GM18508 (cell line): ENCODE data around the gene IRAK2.
A peak's percentile ranks its signal among the peaks of the same experiment; 100 is the strongest.
"Not testable (repeated sequence)": the region's sequence is repeated elsewhere in the genome, so short reads cannot be mapped to it uniquely, and the experiment has no call there.

Experiments
- ATAC-seq: cut with Tn5 transposase; IDR thresholded peaks from one replicate; pipeline ENCODE4 v1.9.1; 2021; ENCODE audit warnings: moderate number of reproducible peaks; ENCODE audit not compliant: insufficient read depth, unreplicated experiment

Gene IRAK2

GRCh38 chr3:10164546-10165393 lies at the start of gene IRAK2:
TSS of gene IRAK2 (plus strand) at chr3:10164919. CDS start at chr3:10164955, 36 bp downstream.
- ATAC-seq, result no peak

DNA sequence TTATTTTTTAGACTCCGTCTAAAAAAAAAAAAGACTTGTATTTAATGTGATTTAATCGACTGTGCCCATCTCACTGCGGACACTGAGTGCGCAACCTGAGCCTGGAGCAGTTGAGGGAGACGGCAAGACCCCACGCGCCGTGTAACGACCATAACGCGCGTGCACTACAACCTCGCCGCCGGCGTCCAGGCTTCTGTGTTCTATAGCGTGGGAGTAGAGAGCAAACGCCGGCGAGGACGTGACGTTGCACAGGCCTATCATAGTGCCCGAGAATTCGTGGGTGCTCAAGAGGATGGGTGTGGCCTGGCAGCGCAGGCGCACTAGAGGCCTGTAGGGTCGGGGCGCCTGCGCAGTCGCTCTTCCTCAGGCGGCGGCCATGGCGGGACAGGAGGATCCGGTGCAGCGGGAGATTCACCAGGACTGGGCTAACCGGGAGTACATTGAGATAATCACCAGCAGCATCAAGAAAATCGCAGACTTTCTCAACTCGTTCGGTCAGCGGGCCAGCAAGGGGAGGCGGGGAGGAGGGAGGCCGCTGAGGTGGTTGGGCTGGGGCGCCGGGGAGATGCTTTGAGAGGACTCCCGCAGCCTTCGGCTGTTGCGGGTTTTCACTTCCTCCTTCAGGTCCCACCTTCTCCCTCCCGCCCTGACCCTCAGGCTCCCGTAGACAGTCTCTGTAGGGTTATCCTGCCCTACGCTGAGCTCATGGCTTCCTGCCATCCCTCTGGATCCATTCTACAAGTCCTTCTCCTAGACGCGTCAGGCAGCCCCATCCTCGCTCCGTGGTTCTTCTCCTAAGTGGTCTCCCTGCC lies 49.2 kb upstream of the IRAK2 start, which contains the start of gene BRK1:
Gene BRK1 (plus strand): TSS at position 350 of the 812 bp plus-strand sequence. CDS start 27 bp downstream, at position 377.
- ATAC-seq, result peak; percentile 70

DNA sequence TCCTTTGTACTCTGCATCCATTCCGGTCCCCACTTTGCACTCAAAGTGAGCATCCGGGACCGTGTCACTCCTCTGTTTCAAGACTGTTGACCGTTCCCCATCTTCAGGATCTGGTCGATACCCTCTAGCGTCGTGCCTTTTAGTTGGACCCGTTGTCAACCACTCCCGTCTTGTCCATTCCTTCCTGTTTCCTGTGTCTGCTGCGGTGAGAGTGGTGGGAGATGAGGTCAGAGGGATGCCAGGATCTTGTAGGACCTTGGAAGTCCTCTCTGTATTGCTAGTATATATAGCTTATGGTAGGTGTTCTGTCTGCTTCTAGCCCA lies 48.6 kb upstream of the IRAK2 start:
- ATAC-seq, result no peak

DNA sequence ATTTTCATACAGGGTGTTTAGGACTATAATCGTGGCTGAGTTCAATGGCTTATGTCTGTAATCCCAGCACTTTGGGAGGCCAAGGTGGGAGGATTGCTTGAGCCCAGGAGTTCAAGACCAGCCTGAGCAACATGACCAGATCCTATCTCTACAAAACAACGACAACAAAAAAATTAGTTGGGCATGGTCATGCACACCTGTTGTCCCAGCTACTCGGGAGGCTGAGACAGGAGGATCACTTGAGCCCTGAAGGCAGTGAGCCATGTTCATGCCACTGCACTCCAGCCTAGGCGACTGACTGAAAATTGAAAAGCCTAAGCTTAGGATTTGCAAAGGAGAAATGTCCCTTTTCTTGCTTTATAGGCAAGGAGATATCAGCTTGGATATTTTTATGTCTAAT lies 47.8 kb upstream of the IRAK2 start:
- ATAC-seq, result no peak

DNA sequence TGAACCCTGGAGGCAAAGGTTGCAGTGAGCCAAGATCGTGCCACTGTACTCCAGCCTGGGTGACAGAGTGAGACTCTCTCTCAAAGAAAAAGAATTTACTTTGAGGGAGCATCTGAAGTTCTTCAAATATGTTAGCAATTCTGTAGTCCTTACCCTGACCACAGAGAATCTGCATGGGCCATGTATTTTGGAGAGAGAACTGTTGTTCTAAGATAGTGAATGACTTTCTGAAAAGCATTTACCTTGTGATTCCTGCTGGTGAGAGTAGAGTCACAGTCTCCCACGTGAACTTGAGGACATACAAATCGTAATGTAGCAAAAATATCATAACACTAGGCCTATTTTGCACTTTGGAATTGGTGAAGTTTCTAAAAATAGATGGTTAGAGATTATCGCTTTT lies 45.3 kb upstream of the IRAK2 start:
- no peak for ATAC-seq

GRCh38 chr3:10121064-10121463 lies 43.7 kb upstream of the IRAK2 start:
- no peak for ATAC-seq

- ATAC-seq, result no peak
Measured at GRCh38 chr3:10122724-10123123, 42.0 kb upstream of the IRAK2 start.

DNA sequence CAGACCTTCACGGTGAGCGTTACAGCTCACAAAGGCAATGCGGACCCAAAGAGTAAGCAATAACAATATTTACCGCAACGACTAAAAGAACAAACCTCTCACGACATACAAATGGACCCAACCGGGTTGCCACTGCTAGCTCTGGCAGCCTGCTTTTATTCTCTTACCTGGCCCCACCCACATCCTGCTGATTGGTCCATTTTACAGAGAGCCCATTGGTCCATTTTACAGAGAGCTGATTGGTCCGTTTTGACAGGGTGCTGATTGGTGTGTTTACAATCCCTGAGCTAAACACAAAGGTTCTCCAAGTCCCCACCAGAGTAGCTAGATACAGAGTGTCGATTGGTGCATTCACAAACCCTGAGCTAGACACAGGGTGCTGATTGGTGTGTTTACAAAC lies 28.8 kb upstream of the IRAK2 start:
- not testable (repeated sequence) for ATAC-seq

- no peak for ATAC-seq
Measured at GRCh38 chr3:10136426-10137005, 28.2 kb upstream of the IRAK2 start.

GRCh38 chr3:10137178-10137577 lies 27.5 kb upstream of the IRAK2 start:
- ATAC-seq, result no peak

DNA sequence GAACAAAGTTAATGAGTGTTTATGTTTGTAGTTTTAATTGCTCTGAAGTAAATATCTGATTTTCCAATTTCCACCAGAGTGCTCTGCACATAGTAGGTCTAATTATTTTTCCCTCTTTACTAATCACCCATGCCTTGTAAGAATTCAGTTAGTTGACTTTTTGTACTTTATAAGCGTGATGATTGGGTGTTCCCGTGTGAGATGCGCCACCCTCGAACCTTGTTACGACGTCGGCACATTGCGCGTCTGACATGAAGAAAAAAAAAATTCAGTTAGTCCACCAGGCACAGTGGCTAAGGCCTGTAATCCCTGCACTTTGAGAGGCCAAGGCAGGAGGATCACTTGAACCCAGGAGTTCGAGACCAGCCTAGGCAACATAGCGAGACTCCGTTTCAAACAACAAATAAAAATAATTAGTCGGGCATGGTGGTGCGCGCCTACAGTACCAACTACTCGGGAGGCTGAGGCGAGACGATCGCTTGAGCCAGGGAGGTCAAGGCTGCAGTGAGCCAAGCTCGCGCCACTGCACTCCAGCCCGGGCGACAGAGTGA lies 23.6 kb upstream of the IRAK2 start:
- ATAC-seq, result no peak

DNA sequence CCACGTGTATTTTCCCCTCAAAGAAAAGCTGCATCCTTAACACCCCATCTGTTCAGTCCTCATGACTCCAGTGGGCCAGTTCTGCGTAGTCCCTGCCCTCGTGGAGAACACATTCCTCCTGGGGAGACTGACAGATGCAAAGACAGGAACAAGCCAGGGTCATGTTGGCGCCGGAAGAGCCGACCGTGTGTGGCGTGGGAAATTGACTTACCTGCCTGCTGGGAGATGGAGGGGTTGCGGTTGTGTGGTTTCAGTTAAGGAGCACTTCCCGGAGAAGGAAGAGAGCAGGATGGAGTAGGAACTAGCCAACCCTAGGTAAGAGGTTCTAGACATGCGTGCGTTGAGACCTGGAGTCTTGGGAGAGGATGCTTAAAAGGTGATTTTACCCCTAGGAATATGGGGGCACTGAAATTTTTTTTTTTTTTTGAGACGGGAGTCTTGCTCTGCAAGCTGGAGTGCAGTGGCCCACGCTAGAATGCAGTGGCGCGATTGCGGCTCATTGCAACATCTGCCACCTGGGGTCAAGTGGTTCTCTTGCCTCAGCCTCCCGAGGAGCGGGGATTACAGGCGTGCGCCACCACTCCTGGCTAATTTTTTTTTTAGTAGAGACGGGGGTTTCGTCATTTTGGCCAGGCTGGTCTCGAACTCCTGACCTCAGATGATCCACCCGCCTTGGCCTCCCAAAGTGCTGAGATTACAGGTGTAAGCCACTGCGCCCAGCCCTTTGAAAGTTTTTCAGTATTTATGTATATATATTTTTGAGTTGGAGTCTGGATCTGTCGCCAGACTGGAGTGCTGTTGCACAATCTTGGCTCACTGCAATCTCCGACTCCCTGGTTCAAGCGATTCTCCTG lies 21.8 kb upstream of the IRAK2 start:
- no peak for ATAC-seq

GRCh38 chr3:10145685-10146084 lies 19.0 kb upstream of the IRAK2 start:
- ATAC-seq, result no peak

DNA sequence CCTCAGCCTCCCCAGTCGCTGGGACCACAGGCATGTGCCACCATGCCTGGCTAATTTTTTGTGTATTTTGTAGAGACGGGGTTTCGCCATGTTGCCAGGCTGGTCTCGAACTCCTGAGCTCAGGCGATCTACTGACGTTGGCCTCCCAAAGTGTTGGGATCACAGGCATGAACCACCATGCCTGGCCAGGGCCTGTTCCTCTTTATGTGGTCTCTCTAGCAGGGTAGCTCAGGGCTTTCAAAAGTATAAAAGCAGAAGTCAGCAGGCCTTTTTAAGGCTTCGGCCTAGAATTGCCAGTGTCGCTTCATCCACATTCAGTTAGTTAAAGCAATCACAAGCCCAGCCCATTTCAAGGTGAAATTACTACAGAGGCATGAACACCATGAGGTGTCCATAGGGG lies 15.5 kb upstream of the IRAK2 start:
- ATAC-seq, result no peak

GRCh38 chr3:10150987-10151386 lies 13.7 kb upstream of the IRAK2 start:
- no peak for ATAC-seq

DNA sequence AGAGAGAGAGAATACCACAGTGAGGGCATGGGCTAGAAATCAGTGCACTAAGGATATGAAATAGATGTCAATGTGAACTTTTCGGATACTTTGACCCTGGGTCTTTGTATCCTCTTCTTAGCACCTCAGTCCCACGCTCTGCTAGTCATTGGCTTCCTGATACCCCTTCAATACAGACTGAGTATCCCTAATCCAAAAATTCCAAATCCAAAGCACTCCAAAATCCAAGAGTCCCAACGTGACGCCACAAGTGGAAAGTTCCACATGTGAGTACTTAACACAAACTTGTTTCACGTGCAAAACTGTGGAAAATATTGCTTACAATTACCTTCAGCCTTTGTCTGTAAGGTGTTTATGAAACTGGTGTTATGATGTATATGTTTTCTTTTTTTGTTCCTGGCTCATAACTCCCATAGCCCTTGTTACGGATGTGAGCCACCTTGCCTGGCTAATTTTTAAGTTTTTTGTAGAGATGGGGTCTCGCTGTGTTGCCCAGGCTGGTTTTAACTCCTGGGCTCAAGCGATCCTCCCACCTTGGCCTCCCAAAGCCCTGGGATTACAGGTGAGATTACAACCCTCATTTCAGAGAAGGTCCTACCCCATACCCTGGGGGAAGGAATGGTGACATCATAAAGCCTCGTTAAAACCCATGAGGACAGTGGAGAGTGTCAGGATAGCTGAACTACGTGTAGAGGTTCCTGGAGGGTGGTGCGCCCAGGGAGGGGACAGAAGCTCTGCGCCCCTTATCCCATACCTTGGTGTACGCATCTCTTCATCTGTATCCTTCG lies 10.2 kb upstream of the IRAK2 start:
- ATAC-seq, result no peak

DNA sequence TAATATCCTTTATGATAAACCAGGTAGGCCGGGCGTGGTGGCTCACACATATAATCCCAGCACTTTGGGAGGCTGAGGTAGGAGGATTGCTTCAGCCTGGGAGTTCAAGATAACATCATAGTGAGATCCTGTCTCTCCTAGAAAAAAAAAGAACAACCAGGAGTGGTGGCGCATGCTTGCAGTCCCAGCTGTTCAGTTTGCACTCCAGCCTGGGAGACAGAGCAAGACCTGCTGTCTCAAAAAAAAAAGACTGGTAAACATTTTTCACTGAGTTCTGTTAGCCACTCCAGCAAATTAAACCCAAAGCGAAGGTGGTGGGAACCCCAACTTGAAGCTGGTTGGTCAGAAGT lies 9.6 kb upstream of the IRAK2 start:
- no peak for ATAC-seq

GRCh38 chr3:10155658-10156057 lies 9.1 kb upstream of the IRAK2 start:
- ATAC-seq, result no peak

DNA sequence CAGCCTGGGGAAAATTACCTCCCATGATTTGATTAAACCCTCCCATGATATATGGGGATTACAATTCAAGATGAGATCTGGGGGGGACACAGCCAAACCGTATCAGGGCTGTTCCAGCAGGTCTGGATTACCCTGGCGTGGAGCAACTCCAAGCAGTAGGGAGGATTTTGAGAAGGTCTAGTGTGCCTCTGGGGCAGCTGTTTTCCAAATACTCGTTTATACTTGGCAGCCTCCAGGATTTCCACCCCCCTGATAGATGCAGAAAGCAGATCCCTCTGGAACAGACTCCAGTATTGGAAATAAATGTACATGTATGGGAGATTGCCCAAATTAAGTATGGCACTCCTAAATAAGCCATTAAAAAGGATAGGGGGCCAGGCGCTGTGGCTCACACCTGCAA lies 7.7 kb upstream of the IRAK2 start:
- ATAC-seq, result no peak
